OCI-LY7 (cell line): ENCODE measurements around the gene GOLGA5. TPM values are rescaled to one million over a fixed set of nuclear protein-coding genes. Genes with fewer than 3 reads are reported as not detected.

ENCODE experiments used
- BruUV-seq: library from RNA; stranded (reverse); fragments of 400-500 nt; replicated peaks from 2 replicates; lab custom pipeline; 2021; lab: Mats Ljungman, UMichigan
- CTCF ChIA-PET: fragments of 300-600 bp; sonication (Branson Sonifier 250); formaldehyde crosslinking; loops from one replicate; lab custom pipeline; 2022; ENCODE audit warnings: antibody characterized with exemption; ENCODE audit not compliant: unreplicated experiment; lab: Charles Lee
- POLR2A ChIA-PET: fragments of 300-600 bp; sonication (Branson Sonifier 250); formaldehyde crosslinking; loops from one replicate; lab custom pipeline; 2022; ENCODE audit warnings: antibody characterized with exemption; lab: Charles Lee
- DNase-seq: peaks from one replicate; pipeline ENCODE4 v3.0.0-alpha.2; 2015; ENCODE audit warnings: low spot score
- H2AFZ ChIP-seq: fragments of 200-600 bp; sonication (generic), shearing (Covaris generic); 2 replicates; pipeline ENCODE4 v1.6.1; 2014; ENCODE audit warnings: mild to moderate bottlenecking, antibody characterized with exemption, low read length, moderate library complexity
- H3K27ac ChIP-seq: fragments of 200-600 bp; sonication (generic); 2 replicates; pipeline ENCODE4 v1.5.1; 2014; ENCODE audit warnings: mixed run types, low read depth, mild to moderate bottlenecking, moderate library complexity, low read length, inconsistent platforms; ENCODE audit not compliant: poor library complexity, severe bottlenecking
- H3K36me3 ChIP-seq: fragments of 200-600 bp; sonication (generic); 2 replicates; pipeline ENCODE4 v1.6.1; 2014; ENCODE audit warnings: mild to moderate bottlenecking, antibody characterized with exemption, low read length, moderate library complexity, mixed read lengths; ENCODE audit not compliant: insufficient read depth
- H3K4me1 ChIP-seq: fragments of 200-600 bp; sonication (generic); 2 replicates; pipeline ENCODE4 v1.5.1; 2014; ENCODE audit warnings: mild to moderate bottlenecking, low read length; ENCODE audit not compliant: insufficient read depth, poor library complexity, severe bottlenecking
- H3K4me2 ChIP-seq: fragments of 200-600 bp; sonication (generic); 2 replicates; pipeline ENCODE4 v1.6.1; 2014; ENCODE audit warnings: mild to moderate bottlenecking, low read length
- H3K4me3 ChIP-seq: fragments of 200-600 bp; sonication (generic); 2 replicates; pipeline ENCODE4 v1.5.1; 2014; ENCODE audit warnings: mild to moderate bottlenecking, low read depth, low read length; ENCODE audit not compliant: poor library complexity, severe bottlenecking
- H3K79me2 ChIP-seq: fragments of 200-600 bp; sonication (generic); 2 replicates; pipeline ENCODE4 v1.6.1; 2016; ENCODE audit warnings: low read depth, mild to moderate bottlenecking, low read length, moderate library complexity, mixed read lengths; ENCODE audit not compliant: insufficient read depth
- H3K9me2 ChIP-seq: fragments of 200-600 bp; sonication (generic); 2 replicates; pipeline ENCODE4 v1.6.1; 2016; ENCODE audit warnings: mild to moderate bottlenecking, low read length, mixed read lengths; ENCODE audit not compliant: insufficient read depth
- H3K9me3 ChIP-seq: fragments of 200-600 bp; sonication (generic); 2 replicates; pipeline ENCODE4 v1.6.1; 2014; ENCODE audit warnings: mild to moderate bottlenecking, mixed run types, low read length, mixed read lengths
- H4K20me1 ChIP-seq: fragments of 200-600 bp; sonication (generic); 2 replicates; pipeline ENCODE4 v1.6.1; 2014; ENCODE audit warnings: mild to moderate bottlenecking, antibody characterized with exemption, low read length, moderate library complexity, mixed read lengths; ENCODE audit not compliant: insufficient read depth
- EZH2phosphoT487 ChIP-seq: fragments of 200-600 bp; sonication (generic); IDR thresholded peaks from 2 replicates; pipeline ENCODE4 v1.6.1; 2018; ENCODE audit warnings: low read depth, borderline replicate concordance, mild to moderate bottlenecking, mixed run types, antibody characterized with exemption, low read length, moderate library complexity, mixed read lengths
- intact Hi-C: fragments of 100-400 bp; cut with micrococcal nuclease; formaldehyde crosslinking; loops from one replicate; pipeline ENCODE4 v1.10.0; 2022; ENCODE audit not compliant: unreplicated experiment
- total RNA-seq, 2 experiments: library from RNA; depleted of rRNA in 1 of 2; stranded (reverse); fragments of >200 nt in 1 of 2; shearing (Covaris generic) in 1 of 2; gene quantifications; 2 replicates each; pipeline ENCODE4 v1.2.3, GENCODE V29; 2014 to 2022
- TF ChIP-seq, protein P1 (sequence below): fragments of 200-600 bp; sonication (generic); conservative IDR thresholded peaks from 2 replicates; pipeline ENCODE4 v1.5.1; 2014; ENCODE audit warnings: mild to moderate bottlenecking, antibody characterized with exemption, low read length, moderate library complexity, mixed read lengths

GOLGA5 gene
- total RNA-seq, 2 experiments from 2014 or later = 13.3 to 19.8 TPM

- intact Hi-C loops = loop anchor here (1.0 to 2.0 kb wide), 2 partner anchors 70 to 97 kb away; no protein-coding TSS in a partner anchor
- H3K4me1 ChIP-seq = peaks cover 6% of the 10 kb centered on the region
- DNase-seq = peak; percentile 74
- H3K79me2 ChIP-seq = no peaks in the 10 kb centered on the region
- TF ChIP-seq EZH2phosphoT487 = no peak
- TF ChIP-seq, protein P1, sequence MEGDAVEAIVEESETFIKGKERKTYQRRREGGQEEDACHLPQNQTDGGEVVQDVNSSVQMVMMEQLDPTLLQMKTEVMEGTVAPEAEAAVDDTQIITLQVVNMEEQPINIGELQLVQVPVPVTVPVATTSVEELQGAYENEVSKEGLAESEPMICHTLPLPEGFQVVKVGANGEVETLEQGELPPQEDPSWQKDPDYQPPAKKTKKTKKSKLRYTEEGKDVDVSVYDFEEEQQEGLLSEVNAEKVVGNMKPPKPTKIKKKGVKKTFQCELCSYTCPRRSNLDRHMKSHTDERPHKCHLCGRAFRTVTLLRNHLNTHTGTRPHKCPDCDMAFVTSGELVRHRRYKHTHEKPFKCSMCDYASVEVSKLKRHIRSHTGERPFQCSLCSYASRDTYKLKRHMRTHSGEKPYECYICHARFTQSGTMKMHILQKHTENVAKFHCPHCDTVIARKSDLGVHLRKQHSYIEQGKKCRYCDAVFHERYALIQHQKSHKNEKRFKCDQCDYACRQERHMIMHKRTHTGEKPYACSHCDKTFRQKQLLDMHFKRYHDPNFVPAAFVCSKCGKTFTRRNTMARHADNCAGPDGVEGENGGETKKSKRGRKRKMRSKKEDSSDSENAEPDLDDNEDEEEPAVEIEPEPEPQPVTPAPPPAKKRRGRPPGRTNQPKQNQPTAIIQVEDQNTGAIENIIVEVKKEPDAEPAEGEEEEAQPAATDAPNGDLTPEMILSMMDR = peak; percentile 84
- H3K27ac ChIP-seq = no peak overlapping the region
- peaks cover 10% of the 10 kb centered on the region; the same call in 1 of the 2 replicates for H3K9me3 ChIP-seq
- no TSS peak for BruUV-seq
- ChIA-PET POLR2A (no interaction called here), CTCF (interaction anchor here (1.2 kb wide), 1 partner anchor 66 kb away, joined by 3 read pairs; no protein-coding TSS in a partner anchor)
- no peaks in the 10 kb centered on the region for H3K36me3 ChIP-seq
- H3K9me2 ChIP-seq = no peaks in the 10 kb centered on the region
- no peak overlapping the region for H3K4me2 ChIP-seq
- H4K20me1 ChIP-seq = no peaks in the 10 kb centered on the region
- no peak overlapping the region for H3K4me3 ChIP-seq
- no peak overlapping the region for H2AFZ ChIP-seq
Measured at GRCh38 chr14:92783813-92784431, 10.2 kb upstream of the GOLGA5 start.

DNA sequence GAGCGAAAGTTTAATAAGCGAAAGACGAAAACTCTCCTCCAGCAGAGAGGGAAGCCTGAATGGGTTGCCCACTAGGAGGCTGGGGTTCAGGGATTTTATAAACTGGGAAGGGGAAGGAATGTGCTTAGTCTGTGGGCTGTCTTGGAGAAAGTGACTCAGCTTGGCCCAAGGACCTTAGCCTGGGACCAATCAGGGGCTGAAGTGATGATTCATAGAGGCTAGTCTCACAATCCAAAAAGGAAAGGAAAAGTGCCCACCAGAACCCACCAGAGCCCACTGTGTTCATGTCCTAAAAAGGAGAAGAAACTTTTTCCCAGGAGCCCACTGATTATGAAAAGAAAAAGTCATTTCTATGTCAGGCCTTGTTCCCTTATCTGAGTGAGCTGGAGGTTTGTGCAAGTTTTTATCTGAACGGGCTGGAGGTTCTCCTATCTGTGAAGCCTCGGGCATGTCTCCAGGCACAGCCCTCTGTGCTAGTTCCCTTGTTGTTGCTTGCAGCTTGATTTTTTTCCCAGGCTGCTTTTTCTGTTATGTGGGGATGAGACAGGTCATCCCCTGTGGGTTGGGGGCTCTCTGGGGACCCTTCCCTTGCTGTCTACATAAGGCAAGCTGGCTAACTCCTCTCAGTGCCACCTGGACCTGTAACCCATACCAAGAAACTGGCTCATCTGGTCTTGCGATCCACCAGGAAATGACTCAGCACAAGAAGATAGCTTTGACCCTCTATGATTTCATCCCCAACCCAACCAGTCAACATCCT is 8.3 kb upstream of the GOLGA5 start:
- intact Hi-C loops = no loop called here
- no peak overlapping the region for H3K4me3 ChIP-seq
- H3K9me3 ChIP-seq = peaks cover 29% of the 10 kb centered on the region
- H3K4me1 ChIP-seq = no peaks in the 10 kb centered on the region
- no peaks in the 10 kb centered on the region for H3K9me2 ChIP-seq
- TF ChIP-seq, protein P1 = no peak
- TF ChIP-seq EZH2phosphoT487 = no peak
- no peaks in the 10 kb centered on the region for H3K79me2 ChIP-seq
- no peak overlapping the region for H3K4me2 ChIP-seq
- H3K27ac ChIP-seq = no peak overlapping the region
- CTCF ChIA-PET = no interaction called here
- POLR2A ChIA-PET = interaction anchor here (0.8 to 1.4 kb wide), 5 partner anchors 13 to 99 kb away, joined by 3 to 5 read pairs (median 3); no protein-coding TSS in a partner anchor
- DNase-seq = no peak
- H3K36me3 ChIP-seq = no peaks in the 10 kb centered on the region
- H2AFZ ChIP-seq = no peak overlapping the region
- no TSS peak for BruUV-seq
- no peaks in the 10 kb centered on the region for H4K20me1 ChIP-seq
